ENCODE measurements around the gene CAGE1.

DNA sequence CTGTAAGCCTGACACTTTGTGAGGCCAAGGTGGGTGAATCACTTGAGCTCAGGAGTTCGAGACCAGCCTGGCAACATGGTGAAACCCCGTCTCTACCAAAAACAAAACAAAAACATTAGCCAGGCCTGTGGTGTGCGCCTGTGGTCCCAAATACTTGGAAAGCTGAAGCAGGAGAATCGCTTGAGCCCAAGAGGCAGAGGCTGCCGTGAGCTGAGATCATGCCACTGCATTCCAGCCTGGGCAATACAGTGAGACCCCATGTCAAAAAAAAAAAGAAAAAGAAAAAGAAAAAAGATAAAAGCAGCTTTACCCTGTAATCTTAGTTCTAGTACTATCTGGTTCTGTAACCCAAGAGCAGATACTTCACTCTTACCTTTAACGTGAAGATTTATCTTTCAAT is 104.1 kb downstream of the CAGE1 start:
- TF ChIP-seq CTCF (conservative IDR thresholded peaks at IDR 0.05; ENCODE audit: low read depth, low read length) (no peak), EZH2phosphoT487 (IDR thresholded peaks at IDR 0.05; ENCODE audit: borderline replicate concordance, low read length) (no peak)
